Measurements from ENCODE around the gene FKBP5. TPM values are rescaled to one million over a fixed set of nuclear protein-coding genes. Genes with fewer than 3 reads are reported as not detected.

Gene FKBP5
- polyA plus RNA-seq, 1 experiment = 7.6 TPM

GRCh38 chr6:35662999-35663398, 25.7 kb downstream of the FKBP5 start:
- H3K4me3 ChIP-seq (ENCODE audit: low read depth, low read length) = no peak overlapping the region
- no peaks in the 10 kb centered on the region for H3K27me3 ChIP-seq (ENCODE audit: control insufficient read depth, insufficient read depth, low read length)
- H3K9me3 ChIP-seq (ENCODE audit: control insufficient read depth, insufficient read depth, low read length) = no peaks in the 10 kb centered on the region
- ChIA-PET CTCF (interaction anchor here (0.6 to 1.5 kb wide), 3 partner anchors 15 to 74 kb away, joined by 3 to 7 read pairs (median 4); partner anchors contain the start of gene ARMC12), POLR2A (no interaction called here)
- DNase-seq (ENCODE audit: low read depth, low spot score) = no peak
- no peak for TF ChIP-seq CTCF (IDR thresholded peaks at IDR 0.05; ENCODE audit: low read depth, low read length)
- H3K27ac ChIP-seq (ENCODE audit: low read depth, low read length) = no peak overlapping the region

GRCh38 chr6:35654883-35655282, 33.8 kb downstream of the FKBP5 start:
- no peak overlapping the region for H3K4me3 ChIP-seq (ENCODE audit: low read depth, low read length)
- DNase-seq (ENCODE audit: low read depth, low spot score) = no peak
- CTCF ChIA-PET = no interaction called here
- no peaks in the 10 kb centered on the region for H3K27me3 ChIP-seq (ENCODE audit: control insufficient read depth, insufficient read depth, low read length)
- POLR2A ChIA-PET = interaction anchor here (1.0 kb wide), 1 partner anchor 9 kb away, joined by 3 read pairs; no protein-coding TSS in a partner anchor
- H3K27ac ChIP-seq (ENCODE audit: low read depth, low read length) = no peak overlapping the region
- H3K9me3 ChIP-seq (ENCODE audit: control insufficient read depth, insufficient read depth, low read length) = no peaks in the 10 kb centered on the region
- no peak for TF ChIP-seq CTCF (IDR thresholded peaks at IDR 0.05; ENCODE audit: low read depth, low read length)

GRCh38 chr6:35651244-35651643, 37.5 kb downstream of the FKBP5 start:
- Histone ChIP-seq H3K27me3 (ENCODE audit: control insufficient read depth, insufficient read depth, low read length) (no peaks in the 10 kb centered on the region), H3K9me3 (ENCODE audit: control insufficient read depth, insufficient read depth, low read length) (no peaks in the 10 kb centered on the region), H3K27ac (ENCODE audit: low read depth, low read length) (no peak overlapping the region), H3K4me3 (ENCODE audit: low read depth, low read length) (no peak overlapping the region)
- TF ChIP-seq CTCF (IDR thresholded peaks at IDR 0.05; ENCODE audit: low read depth, low read length) = no peak
- ChIA-PET POLR2A (no interaction called here), CTCF (no interaction called here)
- no peak for DNase-seq (ENCODE audit: low read depth, low spot score)

- Histone ChIP-seq H3K9me3 (ENCODE audit: control insufficient read depth, insufficient read depth, low read length) (no peaks in the 10 kb centered on the region), H3K4me3 (ENCODE audit: low read depth, low read length) (no peak overlapping the region), H3K27me3 (ENCODE audit: control insufficient read depth, insufficient read depth, low read length) (no peaks in the 10 kb centered on the region), H3K27ac (ENCODE audit: low read depth, low read length) (no peak overlapping the region)
- ChIA-PET POLR2A (no interaction called here), CTCF (interaction anchor here (0.6 kb wide), 1 partner anchor 128 kb away, joined by 3 read pairs; no protein-coding TSS in a partner anchor)
- TF ChIP-seq CTCF (IDR thresholded peaks at IDR 0.05; ENCODE audit: low read depth, low read length) = no peak
- DNase-seq (ENCODE audit: low read depth, low spot score) = no peak
These were observed 38.7 kb downstream of the FKBP5 start for GRCh38 chr6:35650015-35650414.

GRCh38 chr6:35648203-35648602, 40.5 kb downstream of the FKBP5 start:
- Histone ChIP-seq H3K27ac (ENCODE audit: low read depth, low read length) (no peak overlapping the region), H3K9me3 (ENCODE audit: control insufficient read depth, insufficient read depth, low read length) (no peaks in the 10 kb centered on the region), H3K27me3 (ENCODE audit: control insufficient read depth, insufficient read depth, low read length) (no peaks in the 10 kb centered on the region), H3K4me3 (ENCODE audit: low read depth, low read length) (no peak overlapping the region)
- ChIA-PET POLR2A (no interaction called here), CTCF (interaction anchor here (0.6 kb wide), 1 partner anchor 20 kb away, joined by 3 read pairs; no protein-coding TSS in a partner anchor)
- TF ChIP-seq CTCF (IDR thresholded peaks at IDR 0.05; ENCODE audit: low read depth, low read length) = no peak
- DNase-seq (ENCODE audit: low read depth, low spot score) = no peak
